OCI-LY3 (cell line): Measurements from ENCODE around the gene PLD4.

Experiments
- CTCF ChIP-seq: fragments of 200-600, 300-600 bp; sonication (generic); IDR thresholded peaks from 2 replicates; pipeline ENCODE4 v1.5.1; 2014; ENCODE audit warnings: antibody characterized with exemption, low read length, low read depth
- EZH2phosphoT487 ChIP-seq: fragments of 200-600 bp; shearing (Covaris generic); IDR thresholded peaks from 2 replicates; pipeline ENCODE4 v1.6.1; 2018; ENCODE audit warnings: antibody characterized with exemption, mixed run types, low read depth

DNA sequence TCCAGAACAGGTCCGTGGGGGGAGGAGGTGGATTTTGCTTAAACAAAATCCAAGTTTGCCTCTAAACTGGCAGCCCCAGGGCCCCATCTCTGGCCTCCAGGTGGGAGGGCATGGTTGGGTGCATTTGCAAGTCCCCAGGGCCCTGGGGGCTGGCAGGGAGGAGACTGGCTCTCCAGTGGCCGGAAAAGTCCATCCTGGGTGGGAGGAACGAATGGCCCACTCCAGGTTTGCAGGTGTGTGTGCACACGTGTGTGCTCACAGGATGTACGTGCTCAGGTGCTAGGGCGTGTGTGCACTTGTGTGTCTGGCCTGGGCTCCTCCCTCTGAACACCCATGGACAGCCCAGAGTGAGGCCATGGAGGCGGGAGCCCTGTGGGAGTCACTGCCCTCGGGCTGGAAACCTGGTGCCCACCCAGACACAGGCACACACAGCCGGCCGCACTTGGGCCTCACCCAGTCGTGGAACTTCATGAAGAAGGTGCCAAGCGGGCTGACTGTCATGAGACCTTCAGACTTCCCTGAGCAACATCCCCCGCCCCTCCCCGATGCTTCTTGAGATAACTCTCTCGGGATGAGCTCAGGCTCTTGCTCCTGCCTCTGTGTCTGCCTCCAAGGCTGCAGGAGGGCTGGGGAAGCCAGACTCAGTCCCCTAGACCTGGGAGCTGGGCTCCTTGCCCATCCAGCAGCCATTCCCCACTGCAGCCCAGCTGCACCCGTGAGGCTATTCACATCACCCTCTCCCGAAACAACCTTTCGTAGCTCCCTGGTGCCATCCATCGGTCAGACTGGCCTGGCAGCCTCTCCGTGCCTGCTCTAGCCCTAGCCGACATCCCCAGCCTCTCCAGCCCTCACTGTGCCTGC, 44.1 kb downstream of the PLD4 start:
- TF ChIP-seq CTCF, result no peak
- no peak for TF ChIP-seq EZH2phosphoT487
